Measurements from ENCODE around the gene MVB12B. TPM values are rescaled to one million over a fixed set of nuclear protein-coding genes. Genes with fewer than 3 reads are reported as not detected.

Gene MVB12B
- total and polyA plus RNA-seq, 2 of the 8 experiments (the other 6 are each of a cell fraction or from before 2014, with no cell fraction given), result 2.6 to 5.0 TPM

DNA sequence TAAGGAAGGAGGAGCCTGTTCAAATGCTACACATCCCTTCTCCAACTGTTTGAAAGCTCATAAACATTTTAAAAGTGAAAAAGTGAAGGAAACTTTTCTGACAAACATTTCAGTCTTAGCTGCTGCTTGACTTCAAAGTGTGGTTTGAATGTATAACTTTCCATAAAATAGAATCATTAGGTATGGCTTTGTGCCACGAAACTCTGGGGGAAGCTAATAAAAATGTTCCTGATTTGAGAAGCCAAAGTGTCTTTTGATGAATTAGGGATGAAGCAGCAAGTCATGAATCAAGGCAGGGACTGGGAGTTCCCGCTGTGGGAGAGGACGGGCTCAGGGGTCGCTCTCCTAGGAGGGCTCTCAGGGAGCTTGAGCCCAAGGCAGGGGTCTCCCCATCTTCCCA lies 15.3 kb downstream of the MVB12B start:
- H2BK12ac ChIP-seq (ENCODE audit: low read depth, low read length), result no peak overlapping the region
- POLR2A ChIA-PET (ENCODE audit: partially characterized antibody), result no interaction called here
- no peak for FAIRE-seq
- no peaks in the 10 kb centered on the region for H4K20me1 ChIP-seq (replicated peaks in 1 of 2; ENCODE audit: control insufficient read depth in 1 of 2, insufficient read depth in 2 of 2, low read length in 2 of 2)
- H3K14ac ChIP-seq (ENCODE audit: insufficient read length), result no peak overlapping the region
- no peak overlapping the region for H4K91ac ChIP-seq (replicated peaks; ENCODE audit: insufficient read length, low read length)
- no peak overlapping the region for H3K4me3 ChIP-seq (ENCODE audit: extremely low read depth in 1 of 4, insufficient read depth in 2 of 4, low read depth in 3 of 4, low read length in 4 of 4)
- H2AK5ac ChIP-seq (ENCODE audit: low read depth, low read length), result no peak overlapping the region
- H3K4me2 ChIP-seq (ENCODE audit: insufficient read depth in 1 of 2, low read depth in 2 of 2, low read length in 2 of 2), result no peak overlapping the region
- no peak overlapping the region for H2AFZ ChIP-seq (ENCODE audit: low read length)
- no peak overlapping the region for H2BK15ac ChIP-seq (ENCODE audit: low read length)
- no peak overlapping the region for H3K27ac ChIP-seq (ENCODE audit: low read depth, low read length)
- no peak overlapping the region for H4K8ac ChIP-seq (ENCODE audit: extremely low read depth, insufficient read depth, low read length)
- H3K23me2 ChIP-seq (ENCODE audit: low read depth, low read length), result no peaks in the 10 kb centered on the region; the same call in 1 of the 2 replicates
- H3K56ac ChIP-seq (replicated peaks; ENCODE audit: insufficient read length, low read depth, low read length), result no peak overlapping the region
- H3K18ac ChIP-seq (ENCODE audit: extremely low read depth, low read length), result no peak overlapping the region
- H2BK20ac ChIP-seq (ENCODE audit: low read length), result no peak overlapping the region
- H3K4me1 ChIP-seq (replicated peaks in 1 of 4; ENCODE audit: control insufficient read depth in 3 of 4, insufficient read depth in 4 of 4, low read length in 3 of 4), result peaks cover 0 to 10% (median 6%) of the 10 kb centered on the region in 4 experiments; a peak in 4 of 7 replicates
- CTCF ChIA-PET (ENCODE audit: partially characterized antibody), result interaction anchor here (1.0 to 5.3 kb wide), 4 partner anchors 11 to 142 kb away, joined by 3 to 24 read pairs (median 4); no protein-coding TSS in a partner anchor
- WGBS, 2 experiments (ENCODE audit: extremely low coverage in 1 of 2, insufficient coverage in 1 of 2, insufficient read length in 1 of 2, insufficient replicate concordance in 2 of 2, low coverage in 1 of 2, low lambda C conversion rate in 2 of 2, missing lambda C conversion rate in 1 of 2), result 89% methylated on average over 4 of the region's 4 CpGs; no CpG with 5 or more reads in 1 of the 2 experiments
- H3K79me2 ChIP-seq (ENCODE audit: control insufficient read depth in 1 of 2, insufficient read depth in 2 of 2, low read length in 2 of 2), result no peaks in the 10 kb centered on the region
- 0 out of 7 replicates have a peak, but pooled peaks cover 0 to 2% (median 0%) of the 10 kb centered on the region in 4 experiments for H3K27me3 ChIP-seq (replicated peaks in 1 of 4; ENCODE audit: control insufficient read depth in 3 of 4, extremely low read depth in 1 of 4, insufficient read depth in 3 of 4, low read length in 3 of 4)
- H3K79me1 ChIP-seq (ENCODE audit: low read depth, low read length), result no peaks in the 10 kb centered on the region
- no peak overlapping the region for H2BK5ac ChIP-seq (ENCODE audit: low read depth, low read length)
- H3K9ac ChIP-seq (replicated peaks in 1 of 4; ENCODE audit: extremely low read depth in 1 of 4, low read depth in 3 of 4, low read length in 3 of 4), result no peak overlapping the region
- no peaks in the 10 kb centered on the region; a peak in 1 of 8 replicates for H3K36me3 ChIP-seq (ENCODE audit: control insufficient read depth in 2 of 4, insufficient read depth in 4 of 4, low read length in 3 of 4)
- no peak overlapping the region for H4K5ac ChIP-seq (ENCODE audit: insufficient read length, low read depth, low read length)
- no peaks in the 10 kb centered on the region for H3K9me3 ChIP-seq (ENCODE audit: insufficient read depth in 2 of 2, low read depth in 1 of 2, low read length in 1 of 2)
- no peak overlapping the region for H3K23ac ChIP-seq (ENCODE audit: insufficient read length)
- H3K4ac ChIP-seq (replicated peaks; ENCODE audit: insufficient read length, low read depth, low read length), result no peak overlapping the region
- H2BK120ac ChIP-seq (replicated peaks; ENCODE audit: low read depth, low read length), result no peak overlapping the region
- DNase-seq (ENCODE audit: low read depth in 1 of 2, low spot score in 2 of 2), result no peak
- no peak for TF ChIP-seq CBX5 (IDR thresholded peaks at IDR 0.05; ENCODE audit: low read depth, low read length)
- TF ChIP-seq SIX5 (IDR thresholded peaks at IDR 0.05; ENCODE audit: low read depth, low read length), result no peak
- no peak for TF ChIP-seq RFX5 (IDR thresholded peaks at IDR 0.05; ENCODE audit: borderline replicate concordance, low read depth, low read length)
- TF ChIP-seq, protein P1, sequence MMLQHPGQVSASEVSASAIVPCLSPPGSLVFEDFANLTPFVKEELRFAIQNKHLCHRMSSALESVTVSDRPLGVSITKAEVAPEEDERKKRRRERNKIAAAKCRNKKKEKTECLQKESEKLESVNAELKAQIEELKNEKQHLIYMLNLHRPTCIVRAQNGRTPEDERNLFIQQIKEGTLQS (IDR thresholded peaks at IDR 0.05; ENCODE audit: insufficient read depth, low read depth, low read length), result no peak
- TF ChIP-seq TEAD4 (IDR thresholded peaks at IDR 0.05; ENCODE audit: low read depth, low read length), result no peak
- no peak for TF ChIP-seq RNF2 (IDR thresholded peaks at IDR 0.05; ENCODE audit: borderline replicate concordance, low read depth, low read length, missing control alignments, poor library complexity, severe bottlenecking)
- no peak for TF ChIP-seq SIN3A (conservative IDR thresholded peaks at IDR 0.05 in 1 of 2, IDR thresholded peaks at IDR 0.05 in 1 of 2; ENCODE audit: low read depth in 1 of 2, low read length in 2 of 2)
- no peak for TF ChIP-seq SAP30 (IDR thresholded peaks at IDR 0.05; ENCODE audit: insufficient read depth, insufficient replicate concordance, low read length)
- TF ChIP-seq, protein P2, sequence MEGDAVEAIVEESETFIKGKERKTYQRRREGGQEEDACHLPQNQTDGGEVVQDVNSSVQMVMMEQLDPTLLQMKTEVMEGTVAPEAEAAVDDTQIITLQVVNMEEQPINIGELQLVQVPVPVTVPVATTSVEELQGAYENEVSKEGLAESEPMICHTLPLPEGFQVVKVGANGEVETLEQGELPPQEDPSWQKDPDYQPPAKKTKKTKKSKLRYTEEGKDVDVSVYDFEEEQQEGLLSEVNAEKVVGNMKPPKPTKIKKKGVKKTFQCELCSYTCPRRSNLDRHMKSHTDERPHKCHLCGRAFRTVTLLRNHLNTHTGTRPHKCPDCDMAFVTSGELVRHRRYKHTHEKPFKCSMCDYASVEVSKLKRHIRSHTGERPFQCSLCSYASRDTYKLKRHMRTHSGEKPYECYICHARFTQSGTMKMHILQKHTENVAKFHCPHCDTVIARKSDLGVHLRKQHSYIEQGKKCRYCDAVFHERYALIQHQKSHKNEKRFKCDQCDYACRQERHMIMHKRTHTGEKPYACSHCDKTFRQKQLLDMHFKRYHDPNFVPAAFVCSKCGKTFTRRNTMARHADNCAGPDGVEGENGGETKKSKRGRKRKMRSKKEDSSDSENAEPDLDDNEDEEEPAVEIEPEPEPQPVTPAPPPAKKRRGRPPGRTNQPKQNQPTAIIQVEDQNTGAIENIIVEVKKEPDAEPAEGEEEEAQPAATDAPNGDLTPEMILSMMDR (IDR thresholded peaks at IDR 0.05; ENCODE audit: control extremely low read depth in 1 of 3, insufficient read depth in 1 of 3, low read depth in 1 of 3, low read length in 3 of 3), result no peak
